ENCODE results near the gene COL27A1.

COL27A1 gene

DNA sequence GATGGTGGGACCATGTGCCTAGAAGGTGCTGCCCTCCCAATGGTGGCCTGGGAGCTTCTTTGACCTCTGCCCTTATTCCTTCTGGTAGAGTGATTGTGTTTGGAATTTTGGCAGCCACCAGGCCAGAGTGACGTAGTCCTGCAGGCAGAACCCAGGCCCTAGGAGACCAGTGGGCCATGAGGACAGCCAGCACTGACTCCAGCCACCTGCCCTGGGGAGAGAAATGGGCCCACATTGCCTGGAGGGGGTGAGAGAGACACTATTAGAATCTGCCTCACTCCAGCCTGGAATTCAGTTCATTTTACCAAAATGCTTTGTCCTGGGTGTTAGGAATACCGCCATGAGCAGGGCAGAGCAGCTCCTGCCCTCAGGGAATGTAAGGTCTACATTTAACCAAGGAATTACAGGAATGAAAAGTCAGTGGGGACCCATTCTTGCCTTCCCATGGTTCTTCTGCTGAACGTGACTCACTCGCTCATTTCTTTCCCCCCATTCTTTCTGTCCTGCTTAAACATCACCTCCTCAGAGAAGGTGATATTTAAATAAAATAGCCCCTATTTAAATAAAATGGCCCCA, 5.5 kb upstream of the COL27A1 start:
- DNase-seq, result no peak

DNA sequence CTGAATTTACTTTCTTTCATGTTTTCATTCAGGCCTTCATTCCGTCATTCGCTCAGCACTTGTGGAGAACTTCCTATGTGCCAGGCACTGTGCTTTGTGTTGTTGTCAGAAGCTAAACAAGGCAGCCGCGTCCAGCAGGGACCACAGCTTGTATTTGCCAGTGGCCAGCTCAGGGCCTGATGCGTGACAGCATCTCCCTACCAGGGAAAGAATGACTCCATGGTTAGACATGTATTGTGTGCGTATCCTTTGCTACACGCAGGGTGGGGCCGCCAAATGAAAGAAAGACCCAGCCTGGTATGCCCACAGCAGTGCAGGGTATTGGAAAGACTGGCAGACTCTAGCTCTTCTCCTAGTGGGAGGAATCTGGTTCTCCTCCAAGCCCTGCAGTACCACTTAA, 4.7 kb upstream of the COL27A1 start:
- no peak for DNase-seq

DNA sequence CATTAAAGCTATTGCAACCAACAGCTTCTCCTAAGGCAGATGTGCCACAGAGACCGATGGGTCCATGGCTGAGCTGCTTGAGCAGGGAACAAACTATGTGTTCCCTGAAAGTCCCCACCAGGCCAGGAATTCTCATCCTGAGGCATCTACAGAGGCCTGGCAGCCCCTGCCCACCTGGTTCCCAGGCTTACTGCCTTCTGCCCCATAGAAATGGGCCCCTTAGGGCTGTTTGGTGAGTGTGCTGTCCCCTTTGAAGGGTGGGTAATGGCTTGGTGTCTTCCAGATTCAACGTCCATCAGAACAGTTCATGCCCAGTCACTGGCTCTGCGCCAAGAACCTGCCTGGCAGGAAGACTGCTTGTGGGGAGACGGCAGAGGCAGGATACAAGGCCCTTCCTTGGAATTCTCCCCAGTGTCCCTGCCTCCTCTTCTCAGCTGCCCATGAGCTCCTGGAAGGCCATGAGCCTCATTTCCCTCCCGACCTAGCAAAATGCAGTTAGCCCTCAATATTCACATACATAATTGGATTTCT, 3.8 kb upstream of the COL27A1 start:
- no peak for DNase-seq

DNA sequence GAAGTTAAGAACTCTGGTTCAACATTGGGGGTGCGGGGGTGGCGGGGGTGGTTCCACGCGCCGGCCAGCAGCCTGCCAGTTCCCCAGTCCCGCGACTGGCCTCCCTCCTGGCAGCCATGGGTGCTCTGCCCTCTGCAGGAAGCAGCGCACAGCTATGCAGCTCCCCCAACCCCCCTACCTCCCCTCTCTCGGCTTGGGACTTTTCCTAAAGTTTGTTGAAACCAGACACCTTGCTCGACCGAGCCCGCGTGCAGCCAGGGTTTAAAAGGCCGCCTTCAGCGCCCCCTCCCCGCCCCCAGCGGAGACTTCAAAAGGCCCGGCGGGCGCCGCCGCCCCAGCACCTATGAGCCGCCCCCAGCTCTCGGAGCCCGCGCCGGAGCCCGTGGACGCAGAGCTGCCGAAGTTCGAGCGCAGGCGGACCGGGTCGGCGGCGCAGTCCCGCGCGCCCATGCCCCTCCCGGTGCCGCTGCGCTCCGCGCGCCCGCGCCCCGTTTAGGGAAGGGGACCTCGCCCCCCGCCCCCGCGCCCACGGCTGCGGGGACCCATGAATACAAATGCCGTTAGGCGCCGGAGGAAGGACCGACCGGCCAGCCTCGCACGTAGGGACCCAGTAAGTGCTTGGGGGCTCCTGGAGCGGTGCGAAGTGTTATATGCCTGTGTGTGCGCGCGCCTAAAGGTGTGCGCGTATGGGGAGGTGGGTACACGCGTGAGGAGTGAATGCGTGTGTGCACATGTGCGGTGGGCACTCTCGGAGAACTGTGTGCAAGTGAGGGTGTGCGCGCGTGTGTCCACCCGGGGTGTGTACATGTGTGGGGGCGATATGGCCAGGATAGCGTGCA, 1.4 kb upstream of the COL27A1 start:
- no peak for DNase-seq

DNA sequence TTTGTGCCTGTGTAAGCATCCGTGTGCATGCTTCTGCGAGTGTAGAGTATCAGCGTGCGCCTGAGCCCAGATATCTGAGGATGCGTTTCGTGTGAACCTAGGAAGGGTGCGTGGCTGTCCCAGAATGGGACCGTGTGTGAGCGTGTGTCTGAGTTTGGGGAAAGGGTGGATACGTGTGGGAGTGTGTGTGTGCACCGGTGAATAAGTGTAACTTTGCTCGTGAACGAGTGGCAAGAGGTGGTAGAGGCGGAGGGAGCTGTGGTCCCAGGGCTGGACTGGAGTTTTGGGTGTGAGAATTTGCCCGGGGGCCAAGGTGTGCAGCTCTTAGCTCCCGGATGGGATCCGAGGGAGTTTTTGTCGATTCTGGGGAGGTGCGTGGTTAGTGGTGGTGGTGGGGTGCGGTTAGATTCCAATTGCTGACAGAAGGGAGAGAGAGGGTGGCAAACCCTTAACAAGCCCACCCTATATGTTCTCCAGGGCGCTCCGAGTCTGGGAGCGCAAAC, 686 bp upstream of the COL27A1 start:
- no peak for DNase-seq

DNA sequence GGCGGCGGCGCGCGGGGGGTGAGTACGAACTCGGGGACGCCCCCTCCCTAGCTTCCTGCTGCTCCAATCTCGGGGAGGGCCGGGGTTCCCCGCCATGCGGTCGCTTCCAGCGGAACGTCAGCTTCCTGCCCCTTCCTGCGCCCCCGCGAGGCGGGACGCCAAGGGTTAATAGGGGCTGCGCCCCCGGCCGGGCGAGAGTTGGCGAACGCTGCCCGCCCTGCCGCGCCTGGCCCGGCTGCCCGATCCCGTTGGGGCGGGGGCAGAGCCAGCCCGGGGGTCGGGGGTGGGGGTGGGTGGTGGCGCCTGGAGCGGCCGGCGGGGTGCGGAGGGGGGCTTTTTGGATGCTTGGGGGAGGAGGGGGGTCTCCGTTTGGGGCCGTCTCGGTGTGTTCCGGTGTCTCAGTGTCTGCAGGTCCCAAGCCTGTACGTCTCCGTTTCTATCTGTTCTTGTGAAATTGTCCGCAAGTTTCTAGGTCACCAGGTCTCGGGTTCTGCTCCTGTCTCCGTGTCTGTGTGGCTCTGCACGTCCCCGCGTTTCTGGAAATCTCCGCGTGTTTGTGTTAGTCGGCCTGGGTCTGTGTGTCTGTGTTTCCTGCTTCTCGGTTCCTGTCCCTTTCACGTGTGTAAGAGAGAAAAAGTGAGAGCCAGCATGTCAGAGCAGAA, 789 bp downstream of the COL27A1 start:
- DNase-seq, result peak; percentile 12

DNA sequence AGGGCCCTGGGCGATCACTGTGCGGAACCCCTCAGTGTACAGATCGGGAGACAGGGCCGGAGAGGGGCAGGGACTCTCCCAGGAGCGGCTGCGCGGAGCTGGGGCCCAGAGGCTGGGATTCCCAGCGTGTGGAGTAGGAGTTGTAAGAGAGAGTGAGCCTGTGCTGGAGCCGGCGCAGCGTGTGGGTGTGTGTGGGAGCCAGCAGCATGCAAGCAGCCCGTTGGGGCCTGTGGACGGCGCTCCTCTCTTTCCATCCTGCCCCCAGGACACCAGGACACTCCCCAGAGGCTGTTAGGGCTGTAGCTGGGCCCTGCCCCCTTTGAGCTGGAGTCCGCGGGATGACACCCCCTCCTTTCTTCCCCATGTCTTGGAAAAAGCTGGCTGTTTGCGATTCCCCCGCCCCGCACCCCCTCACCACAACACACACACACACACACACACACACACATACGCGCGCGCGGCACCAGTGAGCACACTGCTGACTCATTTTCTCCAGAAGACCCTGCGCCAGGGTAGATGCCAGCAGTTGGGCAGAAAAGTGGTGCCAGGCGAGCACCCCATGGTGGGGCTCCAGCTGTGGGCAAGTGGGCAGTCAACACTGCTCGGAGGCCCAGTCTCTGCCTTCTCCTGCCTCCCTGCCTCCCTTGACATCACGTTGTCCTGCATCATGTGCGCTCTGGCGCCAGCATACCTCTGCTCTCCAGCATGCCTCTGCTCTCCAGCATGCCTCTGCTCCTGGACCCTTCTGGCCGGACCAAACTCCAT, 1.5 kb downstream of the COL27A1 start:
- no peak for DNase-seq

DNA sequence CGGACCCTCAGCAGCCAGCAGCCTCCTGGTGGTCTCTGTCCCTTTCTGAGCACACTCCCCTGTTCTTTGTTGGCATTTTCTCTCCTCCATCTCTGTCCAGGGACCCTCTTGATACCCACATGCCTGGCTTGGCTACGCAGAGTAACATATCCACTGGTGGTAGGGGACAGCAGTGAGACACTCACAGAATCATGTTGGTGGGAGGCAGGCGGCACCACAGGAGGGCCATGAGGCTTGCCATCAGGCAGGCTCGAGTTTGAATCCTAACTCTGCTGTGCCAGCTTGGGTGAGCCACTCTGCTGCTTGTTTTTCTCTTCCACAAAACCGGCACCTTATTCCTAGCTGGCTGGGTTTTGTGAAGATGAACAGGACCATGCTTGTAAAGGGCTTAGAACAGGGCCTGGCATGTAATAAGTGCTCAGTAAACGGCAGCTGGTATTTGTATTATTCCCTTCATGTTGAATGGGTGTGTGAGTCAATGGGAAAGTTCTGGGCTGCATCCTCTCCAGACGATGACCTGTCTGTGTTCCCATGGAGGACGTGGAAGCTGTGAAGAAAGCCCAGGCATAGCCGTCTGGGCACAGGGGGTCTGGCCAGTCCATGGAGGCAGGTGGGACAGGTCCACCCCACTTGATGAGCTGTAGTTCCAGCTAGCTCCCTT, 2.3 kb downstream of the COL27A1 start:
- no peak for DNase-seq

DNA sequence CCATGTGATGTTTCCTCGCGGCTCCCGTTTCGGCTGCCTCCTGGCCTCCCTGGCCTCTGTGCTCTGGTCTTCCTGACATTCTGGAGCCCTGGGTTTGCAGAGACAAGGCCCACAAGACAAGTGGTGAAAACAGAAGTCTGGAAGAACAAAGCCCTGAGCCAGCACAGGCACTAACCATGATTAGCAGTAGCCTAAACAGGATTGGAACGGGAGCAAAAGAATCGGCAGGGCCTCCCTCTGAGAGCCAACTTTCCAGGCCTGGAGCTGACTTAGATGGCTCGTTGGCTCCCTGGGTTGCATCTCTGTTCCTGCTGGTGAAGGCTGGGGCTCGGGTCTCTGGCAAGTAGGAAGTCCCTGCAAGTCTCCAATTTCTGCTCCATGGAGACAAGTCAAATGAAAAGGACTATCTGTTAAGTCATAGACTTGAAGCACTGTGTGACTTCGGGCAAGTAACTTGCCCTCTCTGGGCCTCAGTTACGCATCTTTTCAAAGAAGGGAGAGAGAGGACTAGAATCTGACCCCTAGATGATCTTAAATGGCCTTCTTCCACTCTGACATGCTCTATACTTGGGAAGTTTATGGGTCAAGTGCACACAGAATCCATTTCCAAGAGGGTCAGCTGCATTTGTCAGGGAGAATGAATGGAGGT, 3.3 kb downstream of the COL27A1 start:
- no peak for DNase-seq

DNA sequence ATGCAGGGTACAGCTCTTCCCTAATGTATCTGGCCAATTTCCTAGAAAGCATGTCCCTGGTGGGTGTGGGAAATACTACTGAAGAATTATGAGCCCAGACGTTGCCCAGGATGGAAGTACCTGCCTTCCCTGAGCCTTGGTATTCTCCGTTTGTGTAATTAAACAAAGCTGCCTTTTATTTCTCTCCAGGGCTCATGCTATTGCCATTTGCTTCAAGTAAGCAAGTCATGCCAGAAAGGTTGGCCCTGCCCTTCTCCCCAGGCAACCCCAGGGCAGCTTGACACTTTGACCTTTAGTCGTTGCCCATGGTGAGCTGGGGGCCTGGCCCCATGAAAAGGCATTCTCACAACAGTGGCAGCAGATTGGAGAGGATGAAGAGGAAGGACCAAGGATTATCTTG, 4.4 kb downstream of the COL27A1 start:
- no peak for DNase-seq

DNA sequence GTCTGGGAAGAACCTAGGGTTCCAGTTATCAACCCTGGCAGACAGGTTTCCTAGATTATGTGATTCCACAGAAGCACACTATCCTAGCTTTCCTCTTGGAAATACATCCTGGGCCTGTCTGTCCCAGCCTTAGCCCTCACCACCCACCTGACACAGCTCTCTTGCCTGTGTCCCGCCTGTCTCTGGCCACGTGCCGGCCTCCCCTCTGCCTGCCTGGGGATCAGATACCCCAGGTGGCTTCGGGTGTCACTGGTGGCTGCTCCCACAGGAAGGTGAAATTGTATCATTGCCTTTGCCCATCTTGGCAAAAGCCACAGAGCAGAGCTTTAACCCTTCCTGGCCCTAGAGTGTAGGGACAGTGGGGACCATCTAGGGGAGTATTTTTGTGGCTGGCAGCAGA, 6.2 kb downstream of the COL27A1 start:
- DNase-seq, result no peak

DNA sequence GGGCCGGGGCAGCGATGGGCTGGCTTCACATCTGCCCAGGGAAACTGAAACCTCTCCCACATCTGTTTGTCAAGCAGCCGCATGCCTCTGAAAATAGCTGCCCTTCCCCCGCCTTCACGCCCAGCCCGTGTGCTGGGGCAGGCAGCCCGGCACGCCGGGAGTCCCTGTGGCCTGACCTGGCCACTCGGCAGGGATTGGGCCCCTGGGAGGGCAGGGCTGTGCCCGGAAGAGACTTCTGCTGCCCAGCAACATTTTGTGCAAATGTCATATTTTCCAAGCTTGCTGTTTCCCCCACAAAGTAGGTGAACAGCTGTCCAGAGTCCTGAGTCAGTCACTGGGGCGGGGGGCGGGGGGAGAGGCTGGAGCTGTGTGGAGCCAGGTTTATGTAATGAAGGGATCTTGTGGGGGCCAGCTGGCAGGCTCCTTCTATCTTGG, 8.2 kb downstream of the COL27A1 start:
- DNase-seq, result no peak

DNA sequence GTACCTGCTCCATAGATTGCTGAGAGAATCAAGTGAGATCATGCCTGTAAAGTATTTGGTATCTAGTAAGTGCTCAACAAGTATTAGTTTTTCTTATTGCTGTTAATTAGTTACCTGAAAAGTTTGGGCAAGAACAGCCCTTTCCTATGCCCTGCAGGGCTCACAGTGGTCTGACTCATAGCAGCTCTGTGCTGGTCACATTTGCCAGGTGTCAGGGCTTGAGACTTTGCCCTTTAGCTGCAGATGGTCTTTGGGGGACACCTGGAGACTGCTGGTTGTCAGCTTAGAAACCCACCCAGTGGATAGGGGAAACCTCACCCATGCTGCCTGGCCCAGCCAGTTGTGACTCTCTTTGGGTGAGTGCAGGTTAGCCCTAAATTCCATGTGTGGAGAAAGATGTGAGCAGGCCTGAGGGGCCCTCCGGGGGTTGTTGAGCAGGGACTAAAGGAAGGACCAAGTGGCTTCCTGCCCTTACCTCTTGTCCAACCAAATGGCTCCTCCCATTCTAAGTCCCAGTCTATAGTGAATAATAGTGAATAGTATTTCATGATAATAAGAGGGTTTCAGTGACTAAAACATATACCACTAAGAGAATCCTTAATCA, 9.0 kb downstream of the COL27A1 start:
- no peak for DNase-seq

DNA sequence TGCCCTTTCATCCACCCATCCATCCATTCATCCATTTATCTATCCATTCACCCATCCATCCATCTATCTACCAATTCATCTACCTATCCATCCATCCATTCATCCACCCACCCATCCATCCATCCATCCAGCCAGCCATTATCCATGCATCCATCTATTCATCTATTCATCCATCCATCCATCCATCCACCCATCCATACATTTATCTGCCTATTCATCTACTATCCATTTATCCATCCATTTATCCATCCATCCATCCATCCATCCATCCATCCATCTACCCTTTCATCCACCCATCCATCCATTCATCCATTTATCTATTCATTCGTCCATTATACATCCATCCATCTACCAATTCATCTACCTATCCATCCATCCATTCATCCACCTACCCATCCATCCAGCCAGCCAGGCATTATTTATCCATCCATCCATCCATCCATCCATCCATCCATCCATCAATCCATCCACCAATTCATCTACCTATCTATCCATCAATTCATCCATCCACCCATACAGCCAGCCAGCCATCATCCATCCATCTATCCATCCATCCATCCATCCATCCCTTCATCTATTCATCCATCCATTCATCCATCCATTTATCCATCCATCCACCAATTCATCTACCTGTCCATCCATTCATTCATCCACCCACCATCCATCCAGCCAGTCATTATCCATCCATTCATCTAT, 10.2 kb downstream of the COL27A1 start:
- DNase-seq, result no peak

DNA sequence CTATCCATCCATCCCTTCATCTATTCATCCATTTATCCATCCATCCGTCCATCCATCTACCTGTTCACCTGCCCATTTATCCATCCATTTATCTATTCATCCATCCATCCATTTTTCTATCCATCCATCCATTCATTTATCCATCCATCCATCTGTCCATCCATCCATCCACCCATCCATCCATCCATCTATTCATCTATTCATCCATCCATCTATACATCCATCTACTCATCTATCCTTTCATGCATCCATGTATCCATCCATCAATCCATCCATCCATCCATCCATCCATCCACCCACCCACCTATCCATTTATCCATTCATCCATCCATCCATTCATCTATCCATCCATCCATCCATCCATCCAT, 10.8 kb downstream of the COL27A1 start:
- DNase-seq, result no peak

DNA sequence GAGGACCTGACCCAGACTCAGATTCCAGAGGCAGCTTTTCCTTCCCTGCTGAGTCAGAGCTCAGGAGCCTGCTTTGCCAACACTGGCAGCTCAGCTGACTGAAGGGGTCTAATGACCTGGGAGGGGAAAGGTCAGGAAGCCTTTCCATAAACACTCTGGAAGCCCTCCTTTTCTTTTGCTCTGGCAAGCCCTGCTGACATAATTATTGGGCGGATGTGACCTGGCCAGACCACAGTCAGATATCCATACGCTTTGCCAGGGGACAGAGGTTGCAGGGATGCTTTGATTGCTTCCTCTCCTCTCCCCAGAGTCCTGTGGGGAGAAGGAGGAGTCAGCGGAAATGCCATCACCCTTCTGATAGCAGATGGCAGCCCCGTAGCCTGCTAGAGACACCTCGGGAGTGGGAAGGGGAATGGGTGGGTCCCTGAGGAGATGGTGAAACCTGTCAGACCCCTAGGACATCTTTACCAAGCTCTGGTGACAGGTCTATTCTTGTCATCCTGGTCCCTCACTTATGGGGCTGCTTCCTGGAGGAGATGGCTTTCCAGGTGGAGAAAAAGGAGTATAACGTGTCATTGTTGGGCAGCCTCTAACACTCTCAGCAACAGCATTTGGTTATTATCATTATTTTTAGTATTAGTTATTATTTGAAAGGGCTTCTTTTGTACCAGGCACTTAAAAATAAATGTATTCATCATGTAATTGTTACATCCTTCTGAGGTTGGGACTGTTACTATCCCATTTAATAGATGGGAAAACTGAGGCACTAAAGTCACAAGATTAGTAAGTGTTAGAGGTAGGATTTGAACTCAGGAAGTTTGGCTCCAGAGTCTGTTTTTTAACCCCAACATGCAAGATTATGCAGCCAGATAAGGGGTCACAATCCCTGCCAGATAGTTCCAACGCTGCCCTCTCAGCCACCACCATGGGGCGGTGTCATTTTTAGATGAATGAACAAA, 11.6 kb downstream of the COL27A1 start:
- DNase-seq, result no peak

DNA sequence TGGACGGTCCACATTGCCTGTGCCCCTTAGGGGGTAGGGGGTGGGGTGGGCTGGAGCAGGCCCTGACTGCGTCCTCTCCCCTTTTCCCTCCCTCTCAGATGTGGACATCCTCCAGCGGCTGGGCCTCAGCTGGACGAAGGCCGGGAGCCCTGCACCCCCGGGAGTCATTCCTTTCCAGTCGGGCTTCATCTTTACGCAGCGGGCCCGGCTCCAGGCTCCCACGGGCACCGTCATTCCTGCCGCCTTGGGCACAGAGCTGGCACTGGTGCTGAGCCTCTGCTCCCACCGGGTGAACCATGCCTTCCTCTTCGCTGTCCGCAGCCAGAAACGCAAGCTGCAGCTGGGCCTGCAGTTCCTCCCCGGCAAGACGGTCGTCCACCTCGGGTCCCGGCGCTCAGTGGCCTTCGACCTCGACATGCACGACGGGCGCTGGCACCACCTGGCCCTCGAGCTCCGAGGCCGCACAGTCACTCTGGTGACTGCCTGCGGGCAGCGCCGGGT, 12.3 kb downstream of the COL27A1 start:
- DNase-seq, result no peak

DNA sequence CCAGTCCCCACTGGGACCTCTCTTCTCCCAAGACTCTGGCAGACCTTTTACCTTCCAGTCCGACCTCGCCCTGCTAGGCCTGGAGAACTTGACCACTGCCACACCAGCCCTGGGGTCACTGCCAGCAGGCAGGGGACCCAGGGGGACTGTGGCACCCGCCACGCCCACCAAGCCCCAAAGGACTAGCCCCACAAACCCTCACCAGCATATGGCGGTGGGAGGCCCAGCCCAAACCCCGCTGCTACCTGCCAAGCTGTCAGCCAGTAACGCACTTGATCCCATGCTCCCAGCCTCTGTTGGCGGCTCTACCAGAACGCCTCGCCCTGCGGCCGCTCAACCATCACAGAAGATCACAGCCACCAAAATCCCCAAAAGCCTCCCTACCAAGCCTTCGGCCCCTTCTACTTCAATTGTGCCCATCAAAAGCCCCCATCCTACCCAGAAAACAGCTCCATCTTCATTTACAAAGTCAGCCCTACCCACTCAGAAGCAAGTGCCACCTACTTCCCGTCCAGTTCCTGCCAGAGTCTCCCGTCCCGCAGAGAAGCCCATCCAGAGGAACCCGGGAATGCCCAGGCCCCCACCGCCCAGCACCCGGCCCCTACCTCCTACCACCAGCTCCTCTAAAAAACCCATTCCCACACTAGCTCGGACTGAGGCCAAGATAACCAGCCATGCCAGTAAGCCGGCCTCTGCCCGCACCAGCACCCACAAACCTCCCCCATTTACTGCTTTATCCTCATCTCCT, 13.1 kb downstream of the COL27A1 start:
- no peak for DNase-seq

All from activated effector memory CD4-positive, alpha-beta T cell treated with Interleukin-2 at 50 U/mL for 16 hours (primary cell).